ENCODE measurements around the gene RBM47. TPM values are rescaled to one million over a fixed set of nuclear protein-coding genes. Genes with fewer than 3 reads are reported as not detected.
A peak's percentile ranks its signal among the peaks of the same experiment; 100 is the strongest.

The RBM47 gene
- 10 to 100 TPM in 1 of 10 donors, 1 to 10 TPM in 7, under 1 TPM in 2; 0.71 to 14.0 (median 2.5) TPM for total RNA-seq
- polyA plus RNA-seq, result 1 to 10 TPM in 1 of 2 donors, under 1 TPM in 1; 0.41 to 1.8 TPM
- long read RNA-seq, donor 1, partial matches to known transcripts, result 0 of 1 reads
- long read RNA-seq, donor 1, other reads (novel, unspliced or antisense), result 1 of 1 reads
- long read RNA-seq, donor 2, result 0 reads
- long read RNA-seq, donor 3, full-length matches to known transcripts, result 1 of 4 reads
- long read RNA-seq, donor 3, partial matches to known transcripts, result 1 of 4 reads
- long read RNA-seq, donor 3, other reads (novel, unspliced or antisense), result 2 of 4 reads

DNA sequence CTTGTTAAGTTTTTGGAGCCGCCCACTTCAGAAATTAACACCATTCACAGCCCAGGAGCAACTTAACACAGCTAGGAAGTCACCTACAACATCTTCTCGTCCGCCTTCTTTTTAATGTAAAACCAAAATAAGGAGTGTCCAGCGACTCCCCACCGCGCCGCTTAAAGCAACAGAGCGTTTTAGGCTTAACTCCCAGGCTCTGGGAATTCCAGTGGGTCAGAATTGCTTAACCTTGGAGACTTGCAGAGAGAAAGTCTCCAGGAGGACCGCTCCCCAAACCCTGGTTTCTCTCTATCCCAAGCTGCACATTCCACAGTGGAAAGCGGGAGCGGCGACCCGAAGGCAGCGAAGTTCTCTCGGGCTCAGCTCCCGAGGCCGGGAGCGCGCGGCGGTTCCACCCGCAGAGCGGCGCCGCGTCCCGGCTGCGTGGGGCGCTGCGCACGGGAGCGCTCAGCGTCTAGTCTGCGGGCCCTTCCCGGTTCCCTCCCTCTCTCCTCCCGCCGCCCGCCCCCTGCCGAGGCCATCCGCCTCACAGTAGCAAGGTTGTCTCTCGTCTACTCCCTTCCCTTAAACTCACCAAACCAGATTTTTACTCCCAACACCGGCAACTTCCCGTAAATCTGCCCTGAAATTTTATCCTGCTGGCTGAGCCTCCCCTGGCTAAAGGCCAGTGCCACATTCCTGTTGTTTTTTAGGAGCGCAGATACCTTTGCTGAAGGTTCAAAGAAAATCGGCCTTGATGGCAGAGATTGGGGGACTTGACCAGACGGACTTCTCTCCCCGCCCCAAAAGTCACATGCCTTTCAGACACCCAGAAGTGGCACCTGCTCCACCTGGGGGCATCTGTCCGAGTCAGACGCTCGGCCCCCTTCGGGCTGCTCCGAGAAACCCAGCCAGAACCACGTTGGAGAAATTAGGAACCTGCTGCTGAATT is at the start of gene RBM47:
TSS of gene RBM47 (minus strand) at position 464 of the 934 bp plus-strand sequence. CDS start 190,971 bp downstream, outside the sequence.
- WGBS, 2 donors, result 2% methylated on average over 53 of the region's 53 CpGs
- H3K27ac ChIP-seq, result peak within 1 kb of the TSS in 8 of 10 donors; percentile 10 to 96 (median 54)

GRCh38 chr4:40678421-40678820 is 48.8 kb upstream of the RBM47 start:
- WGBS, 2 donors, result 80 to 85% methylated on average over 6 of the region's 6 CpGs
- intact Hi-C loops (cut with DNase I), result no loop called here
- TF ChIP-seq, protein P1, sequence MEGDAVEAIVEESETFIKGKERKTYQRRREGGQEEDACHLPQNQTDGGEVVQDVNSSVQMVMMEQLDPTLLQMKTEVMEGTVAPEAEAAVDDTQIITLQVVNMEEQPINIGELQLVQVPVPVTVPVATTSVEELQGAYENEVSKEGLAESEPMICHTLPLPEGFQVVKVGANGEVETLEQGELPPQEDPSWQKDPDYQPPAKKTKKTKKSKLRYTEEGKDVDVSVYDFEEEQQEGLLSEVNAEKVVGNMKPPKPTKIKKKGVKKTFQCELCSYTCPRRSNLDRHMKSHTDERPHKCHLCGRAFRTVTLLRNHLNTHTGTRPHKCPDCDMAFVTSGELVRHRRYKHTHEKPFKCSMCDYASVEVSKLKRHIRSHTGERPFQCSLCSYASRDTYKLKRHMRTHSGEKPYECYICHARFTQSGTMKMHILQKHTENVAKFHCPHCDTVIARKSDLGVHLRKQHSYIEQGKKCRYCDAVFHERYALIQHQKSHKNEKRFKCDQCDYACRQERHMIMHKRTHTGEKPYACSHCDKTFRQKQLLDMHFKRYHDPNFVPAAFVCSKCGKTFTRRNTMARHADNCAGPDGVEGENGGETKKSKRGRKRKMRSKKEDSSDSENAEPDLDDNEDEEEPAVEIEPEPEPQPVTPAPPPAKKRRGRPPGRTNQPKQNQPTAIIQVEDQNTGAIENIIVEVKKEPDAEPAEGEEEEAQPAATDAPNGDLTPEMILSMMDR (IDR thresholded peaks at IDR 0.05), result no peak
- no peaks in the 10 kb centered on the region for H3K36me3 ChIP-seq
- DNase-seq (no peak), ATAC-seq (no peak)
- H3K9me3 ChIP-seq, result no peaks in the 10 kb centered on the region
- H3K4me3 ChIP-seq, result no peak overlapping the region
- H3K4me1 ChIP-seq, result peaks cover 0 to 13% (median 0%) of the 10 kb centered on the region in 9 donors
- no peak overlapping the region for H3K27ac ChIP-seq
- peaks cover 0 to 4% (median 0%) of the 10 kb centered on the region in 7 donors for H3K27me3 ChIP-seq

More for the DNA sequence above, at the start of gene RBM47:
- DNase-seq (peak; percentile 41 to 67), ATAC-seq (peak; percentile 73 to 92 (median 85))
- intact Hi-C loops (cut with DNase I), result no loop called here
- TF ChIP-seq, protein P1 (IDR thresholded peaks at IDR 0.05), result peak in 4 of 9 donors; percentile 16 to 30 (median 27)
- peaks cover 0 to 44% (median 0%) of the 10 kb centered on the region in 9 donors for H3K4me1 ChIP-seq
- H3K27me3 ChIP-seq, result peaks cover 0 to 51% (median 38%) of the 10 kb centered on the region in 7 donors
- H3K4me3 ChIP-seq, result peak within 1 kb of the TSS; percentile 24 to 64 (median 58)
- H3K9me3 ChIP-seq, result no peaks in the 10 kb centered on the region
- no peaks in the 10 kb centered on the region for H3K36me3 ChIP-seq

DNA sequence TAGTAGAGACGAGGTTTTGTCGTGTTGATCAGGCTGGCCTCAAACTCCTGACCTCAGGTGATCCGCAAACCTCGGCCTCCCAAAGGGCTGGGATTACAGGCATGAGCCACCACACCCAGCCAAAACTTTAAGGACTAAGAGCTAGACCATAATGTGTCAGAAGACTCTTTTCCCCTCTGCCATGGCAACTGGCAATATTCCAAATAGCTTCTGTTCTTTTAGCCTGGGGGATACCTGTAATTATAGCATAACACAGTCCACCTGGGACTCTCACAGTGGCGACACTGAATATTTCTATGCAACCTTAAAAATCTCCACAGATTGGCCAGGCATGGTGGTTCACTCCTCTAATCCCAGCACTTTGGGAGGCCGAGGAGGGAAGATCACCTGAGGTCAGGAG is 45.5 kb upstream of the RBM47 start:
- DNase-seq, result no peak
- Histone ChIP-seq H3K27me3 (peaks cover 0 to 6% (median 0%) of the 10 kb centered on the region in 7 donors), H3K27ac (no peak overlapping the region), H3K4me3 (no peak overlapping the region), H3K4me1 (peaks cover 0 to 24% (median 0%) of the 10 kb centered on the region in 9 donors), H3K36me3 (no peaks in the 10 kb centered on the region), H3K9me3 (no peaks in the 10 kb centered on the region)
- no peak for ATAC-seq
- TF ChIP-seq, protein P1 (IDR thresholded peaks at IDR 0.05), result no peak
- WGBS, 2 donors, result 87 to 94% methylated on average over 6 of the region's 6 CpGs
- intact Hi-C loops (cut with DNase I), result no loop called here
